ENCODE measurements around the gene L3MBTL2.

Gene L3MBTL2

DNA sequence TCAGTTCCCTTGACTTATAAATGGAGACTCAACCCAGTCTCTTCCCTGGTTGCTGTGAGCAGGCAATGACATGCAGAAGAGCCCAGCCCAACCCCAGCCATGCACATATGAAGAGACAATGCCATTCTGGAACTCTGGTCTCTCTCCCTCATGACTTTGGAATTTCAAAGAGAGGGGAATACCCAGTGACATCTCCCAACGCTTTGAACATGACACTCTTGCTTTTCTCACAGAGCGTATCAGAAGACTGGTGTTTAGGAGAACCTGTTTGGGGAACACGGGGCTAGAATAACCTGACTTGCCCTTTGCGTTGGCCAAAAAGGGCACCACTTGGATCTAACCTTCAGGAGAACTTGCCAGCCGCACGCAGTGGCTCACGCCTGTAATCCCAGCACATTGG is 68.0 kb downstream of the L3MBTL2 start:
- H3K27me3 ChIP-seq, result no peaks in the 10 kb centered on the region
- peaks cover 83% of the 10 kb centered on the region for H3K36me3 ChIP-seq
- H3K4me3 ChIP-seq (ENCODE audit: low read depth in 1 of 2, low read length in 1 of 2), result no peak overlapping the region
- no peak overlapping the region for H3K27ac ChIP-seq
- no peaks in the 10 kb centered on the region for H3K9me3 ChIP-seq
- H3K4me1 ChIP-seq (ENCODE audit: control insufficient read depth in 1 of 2, insufficient read depth in 1 of 2, low read depth in 1 of 2, low read length in 1 of 2), result no peaks in the 10 kb centered on the region
- TF ChIP-seq, protein P1, sequence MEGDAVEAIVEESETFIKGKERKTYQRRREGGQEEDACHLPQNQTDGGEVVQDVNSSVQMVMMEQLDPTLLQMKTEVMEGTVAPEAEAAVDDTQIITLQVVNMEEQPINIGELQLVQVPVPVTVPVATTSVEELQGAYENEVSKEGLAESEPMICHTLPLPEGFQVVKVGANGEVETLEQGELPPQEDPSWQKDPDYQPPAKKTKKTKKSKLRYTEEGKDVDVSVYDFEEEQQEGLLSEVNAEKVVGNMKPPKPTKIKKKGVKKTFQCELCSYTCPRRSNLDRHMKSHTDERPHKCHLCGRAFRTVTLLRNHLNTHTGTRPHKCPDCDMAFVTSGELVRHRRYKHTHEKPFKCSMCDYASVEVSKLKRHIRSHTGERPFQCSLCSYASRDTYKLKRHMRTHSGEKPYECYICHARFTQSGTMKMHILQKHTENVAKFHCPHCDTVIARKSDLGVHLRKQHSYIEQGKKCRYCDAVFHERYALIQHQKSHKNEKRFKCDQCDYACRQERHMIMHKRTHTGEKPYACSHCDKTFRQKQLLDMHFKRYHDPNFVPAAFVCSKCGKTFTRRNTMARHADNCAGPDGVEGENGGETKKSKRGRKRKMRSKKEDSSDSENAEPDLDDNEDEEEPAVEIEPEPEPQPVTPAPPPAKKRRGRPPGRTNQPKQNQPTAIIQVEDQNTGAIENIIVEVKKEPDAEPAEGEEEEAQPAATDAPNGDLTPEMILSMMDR (IDR thresholded peaks at IDR 0.05), result no peak

DNA sequence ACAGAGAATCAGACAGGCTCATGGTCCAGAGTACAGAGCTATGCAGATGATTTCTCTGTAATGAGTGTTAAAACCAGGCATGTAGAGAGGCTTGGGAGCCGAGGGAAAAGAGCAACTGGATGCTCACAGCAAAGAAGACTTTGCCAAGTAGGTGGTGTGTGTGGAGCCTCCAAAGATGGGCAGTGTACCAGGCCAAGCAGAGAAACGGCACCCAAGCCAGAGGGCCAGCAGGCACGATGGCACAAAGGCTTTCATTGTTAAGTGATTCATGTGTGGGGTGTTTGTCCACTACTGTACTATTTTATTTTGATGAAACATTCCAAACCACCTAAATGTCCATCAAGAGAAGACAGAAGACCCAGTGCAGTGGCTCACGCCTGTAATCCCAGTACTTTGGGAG is 69.7 kb downstream of the L3MBTL2 start:
- TF ChIP-seq, protein P1 (IDR thresholded peaks at IDR 0.05), result no peak
- no peaks in the 10 kb centered on the region for H3K9me3 ChIP-seq
- no peaks in the 10 kb centered on the region for H3K4me1 ChIP-seq (ENCODE audit: control insufficient read depth in 1 of 2, insufficient read depth in 1 of 2, low read depth in 1 of 2, low read length in 1 of 2)
- no peaks in the 10 kb centered on the region for H3K27me3 ChIP-seq
- no peak overlapping the region for H3K27ac ChIP-seq
- peaks cover 78% of the 10 kb centered on the region for H3K36me3 ChIP-seq
- no peak overlapping the region for H3K4me3 ChIP-seq (ENCODE audit: low read depth in 1 of 2, low read length in 1 of 2)

DNA sequence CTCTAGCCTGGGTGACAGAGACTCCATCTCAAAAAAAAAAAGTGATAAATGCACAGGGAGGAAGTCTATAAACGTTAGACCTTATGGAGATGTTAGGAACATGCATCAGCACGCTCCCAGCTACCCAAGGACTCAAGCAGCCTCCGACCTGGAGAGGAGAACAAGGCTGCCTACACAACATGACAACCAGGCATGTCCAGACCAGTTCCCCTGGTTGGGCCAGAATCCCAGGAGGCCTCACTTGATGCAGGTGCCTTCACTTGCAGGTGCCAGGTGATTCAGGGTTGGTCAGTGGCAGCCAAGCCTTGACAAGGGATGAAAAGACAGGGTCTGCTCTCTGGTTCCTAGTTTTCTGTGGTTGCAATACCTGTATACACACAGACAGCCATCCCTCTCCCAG is 75.0 kb downstream of the L3MBTL2 start:
- no peaks in the 10 kb centered on the region for H3K9me3 ChIP-seq
- peaks cover 45% of the 10 kb centered on the region for H3K36me3 ChIP-seq
- H3K27ac ChIP-seq, result no peak overlapping the region
- H3K27me3 ChIP-seq, result no peaks in the 10 kb centered on the region
- H3K4me1 ChIP-seq (ENCODE audit: control insufficient read depth in 1 of 2, insufficient read depth in 1 of 2, low read depth in 1 of 2, low read length in 1 of 2), result peaks cover 4 to 6% of the 10 kb centered on the region in 2 experiments
- no peak overlapping the region for H3K4me3 ChIP-seq (ENCODE audit: low read depth in 1 of 2, low read length in 1 of 2)
- TF ChIP-seq, protein P1 (IDR thresholded peaks at IDR 0.05), result no peak

DNA sequence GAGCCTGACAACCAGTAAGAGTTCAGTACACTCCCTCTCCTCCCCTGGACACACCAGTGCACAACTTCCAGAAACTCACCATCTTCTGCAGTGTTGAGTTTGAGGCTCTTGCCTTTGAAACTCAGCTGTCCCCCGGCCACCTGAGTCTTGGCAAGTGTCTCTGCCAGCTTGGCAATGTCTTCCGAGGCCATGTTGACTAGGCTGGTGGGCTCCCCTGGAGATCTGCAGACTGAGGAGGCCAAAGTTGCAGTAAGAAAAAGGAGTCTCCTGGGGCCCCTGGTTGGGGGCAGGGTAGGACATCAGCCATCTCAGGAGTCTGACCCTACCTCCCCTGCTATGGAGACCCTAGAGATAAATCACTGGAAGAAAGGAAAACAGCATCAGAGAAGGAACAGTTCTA is 75.7 kb downstream of the L3MBTL2 start:
- H3K27ac ChIP-seq, result no peak overlapping the region
- H3K9me3 ChIP-seq, result no peaks in the 10 kb centered on the region
- no peaks in the 10 kb centered on the region for H3K27me3 ChIP-seq
- peaks cover 37% of the 10 kb centered on the region for H3K36me3 ChIP-seq
- peaks cover 12 to 14% of the 10 kb centered on the region in 2 experiments for H3K4me1 ChIP-seq (ENCODE audit: control insufficient read depth in 1 of 2, insufficient read depth in 1 of 2, low read depth in 1 of 2, low read length in 1 of 2)
- TF ChIP-seq, protein P1 (IDR thresholded peaks at IDR 0.05), result no peak
- no peak overlapping the region for H3K4me3 ChIP-seq (ENCODE audit: low read depth in 1 of 2, low read length in 1 of 2)
